Measurements from ENCODE around the gene COL4A6. TPM values are rescaled to one million over a fixed set of nuclear protein-coding genes. Genes with fewer than 3 reads are reported as not detected.

The COL4A6 gene
- total RNA-seq, 1 donor = not detected

DNA sequence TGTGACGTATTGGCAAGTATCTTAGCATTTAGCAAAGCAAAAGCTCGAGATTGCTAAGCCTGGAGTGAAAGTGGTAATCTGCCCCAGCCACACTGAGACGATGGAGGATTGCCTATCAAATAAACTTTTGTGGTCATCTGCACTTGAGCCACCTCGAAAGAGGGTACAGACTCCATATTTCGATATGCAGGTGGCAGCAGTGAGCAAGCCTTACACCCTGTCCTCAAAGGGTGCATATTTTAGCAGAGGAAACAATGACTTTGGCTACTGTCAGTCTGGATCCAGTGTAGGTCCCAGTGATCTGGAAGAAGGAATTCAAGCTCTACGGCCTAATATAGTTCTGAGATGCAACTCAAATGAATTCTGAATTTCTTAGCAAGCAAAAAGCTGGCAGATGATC is 192.8 kb downstream of the COL4A6 start:
- H3K4me3 ChIP-seq (ENCODE audit: low read length) = no peak overlapping the region

DNA sequence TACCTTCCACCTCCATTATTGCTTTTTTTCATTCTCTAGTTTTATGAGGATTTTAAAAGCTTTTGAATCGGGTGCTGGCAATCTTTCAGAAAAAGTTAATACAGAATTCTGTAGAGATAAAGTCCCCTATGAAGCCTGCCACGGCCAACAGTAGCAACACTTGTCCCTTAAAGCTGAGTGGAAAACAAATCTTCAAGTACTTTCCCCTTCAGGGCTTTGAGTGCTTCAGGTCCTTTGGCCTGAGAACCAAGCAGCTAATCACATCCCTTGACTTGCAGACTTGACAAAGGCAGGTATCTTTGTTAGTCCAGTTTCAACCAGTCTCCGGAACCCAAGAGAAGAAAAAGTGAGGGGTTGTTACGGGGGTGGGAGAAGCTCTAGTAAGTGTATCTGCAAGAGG is 202.2 kb downstream of the COL4A6 start:
- no peaks in the 10 kb centered on the region for H3K4me1 ChIP-seq (ENCODE audit: insufficient read depth, low read length)
- no peaks in the 10 kb centered on the region for H3K9me3 ChIP-seq (ENCODE audit: low read depth, low read length)
- no peak overlapping the region for H3K4me3 ChIP-seq (ENCODE audit: low read length)
- H3K27me3 ChIP-seq (ENCODE audit: insufficient read depth, low read length) = no peaks in the 10 kb centered on the region

More for the DNA sequence above, 192.8 kb downstream of the COL4A6 start:
- H3K27me3 ChIP-seq (ENCODE audit: insufficient read depth, low read length) = no peaks in the 10 kb centered on the region
- H3K9me3 ChIP-seq (ENCODE audit: low read depth, low read length) = no peaks in the 10 kb centered on the region
- H3K4me1 ChIP-seq (ENCODE audit: insufficient read depth, low read length) = no peaks in the 10 kb centered on the region

DNA sequence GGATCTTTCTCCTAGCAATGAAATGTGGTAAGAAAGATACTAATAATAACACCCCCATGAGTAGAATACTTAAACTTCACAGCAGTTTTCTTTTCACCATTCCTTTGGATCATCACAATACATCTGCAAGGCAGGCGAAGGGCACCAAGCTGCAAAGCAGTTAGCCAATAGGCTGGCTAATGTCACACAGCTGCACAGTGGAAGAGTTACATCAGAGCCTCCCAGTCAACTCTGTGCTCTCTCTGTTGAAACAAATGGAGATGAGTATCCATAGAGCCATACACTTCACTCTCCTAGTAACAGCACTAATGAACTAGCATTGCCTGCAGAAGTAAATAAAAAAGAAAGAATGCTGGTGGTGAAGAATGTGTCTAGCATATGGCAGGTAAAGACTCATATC is 207.6 kb downstream of the COL4A6 start:
- Histone ChIP-seq H3K4me3 (ENCODE audit: low read length) (no peak overlapping the region), H3K27me3 (ENCODE audit: insufficient read depth, low read length) (no peaks in the 10 kb centered on the region), H3K4me1 (ENCODE audit: insufficient read depth, low read length) (no peaks in the 10 kb centered on the region), H3K9me3 (ENCODE audit: low read depth, low read length) (no peaks in the 10 kb centered on the region)

DNA sequence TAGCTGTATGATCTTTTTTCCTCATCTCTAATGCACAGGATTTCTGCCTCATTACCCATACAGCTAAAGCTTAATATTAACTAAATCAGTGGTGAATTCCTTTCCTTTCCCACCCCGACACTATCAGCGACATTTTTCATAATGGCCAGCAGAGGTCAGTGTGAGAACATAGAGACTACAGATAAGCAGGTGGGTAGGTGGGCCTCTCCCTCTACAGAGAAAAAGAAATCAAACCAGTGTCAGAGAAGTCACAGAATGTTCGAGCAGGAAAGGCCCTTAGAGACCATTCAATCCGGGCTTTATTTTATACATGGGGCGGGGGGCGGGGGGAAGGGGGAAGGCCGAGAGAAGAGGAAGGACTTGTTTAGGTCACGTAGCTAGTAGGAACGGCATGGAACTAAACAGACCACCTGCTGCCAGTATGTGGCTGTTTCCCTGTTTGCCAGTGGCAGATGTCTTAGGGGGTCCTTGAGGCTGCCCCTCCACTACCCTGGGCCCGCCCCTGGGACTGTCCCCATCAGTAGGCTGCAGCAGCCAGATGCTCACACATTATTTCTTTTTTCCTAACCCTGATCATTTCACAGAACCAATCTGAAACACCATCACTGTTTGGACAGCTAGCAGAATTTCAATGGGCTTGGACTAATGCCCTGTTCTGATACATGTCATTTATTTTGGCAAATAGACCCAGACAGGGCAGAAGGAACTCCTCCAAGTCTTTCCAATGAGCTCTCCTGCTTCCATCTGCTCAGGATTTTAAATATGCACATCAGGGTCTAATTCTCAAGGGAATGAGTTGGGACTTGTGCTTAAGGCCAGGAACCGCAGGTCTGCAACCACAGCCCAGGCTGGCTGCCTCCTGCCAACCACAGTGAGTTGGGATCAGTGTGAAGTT is 213.2 kb downstream of the COL4A6 start:
- no peaks in the 10 kb centered on the region for H3K9me3 ChIP-seq (ENCODE audit: low read depth, low read length)

DNA sequence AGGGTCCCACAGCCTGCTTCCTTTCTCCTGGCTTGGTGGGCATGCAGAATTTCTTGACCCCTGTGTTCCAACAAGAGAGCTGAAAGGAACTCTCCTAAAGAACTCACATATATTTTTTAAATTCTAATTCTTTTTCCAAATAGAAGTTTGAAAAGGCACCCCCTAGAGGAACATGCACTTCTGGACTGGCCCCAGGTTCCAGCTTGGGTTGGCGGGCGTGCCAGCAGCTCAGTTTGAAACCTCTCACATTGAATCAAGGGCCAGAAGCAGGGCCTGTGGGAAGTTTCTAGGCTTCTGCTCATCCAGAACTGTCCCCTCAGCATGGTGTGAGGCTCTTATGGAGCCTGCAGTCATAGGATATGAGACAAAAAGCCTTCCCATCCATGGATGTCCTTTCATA is 214.0 kb downstream of the COL4A6 start:
- no peaks in the 10 kb centered on the region for H3K9me3 ChIP-seq (ENCODE audit: low read depth, low read length)
- H3K27me3 ChIP-seq (ENCODE audit: insufficient read depth, low read length) = no peaks in the 10 kb centered on the region
- H3K4me3 ChIP-seq (ENCODE audit: low read length) = no peak overlapping the region
- H3K4me1 ChIP-seq (ENCODE audit: insufficient read depth, low read length) = no peaks in the 10 kb centered on the region

More for the DNA sequence above, 213.2 kb downstream of the COL4A6 start:
- no peaks in the 10 kb centered on the region for H3K4me1 ChIP-seq (ENCODE audit: insufficient read depth, low read length)
- no peaks in the 10 kb centered on the region for H3K27me3 ChIP-seq (ENCODE audit: insufficient read depth, low read length)
- no peak overlapping the region for H3K4me3 ChIP-seq (ENCODE audit: low read length)

DNA sequence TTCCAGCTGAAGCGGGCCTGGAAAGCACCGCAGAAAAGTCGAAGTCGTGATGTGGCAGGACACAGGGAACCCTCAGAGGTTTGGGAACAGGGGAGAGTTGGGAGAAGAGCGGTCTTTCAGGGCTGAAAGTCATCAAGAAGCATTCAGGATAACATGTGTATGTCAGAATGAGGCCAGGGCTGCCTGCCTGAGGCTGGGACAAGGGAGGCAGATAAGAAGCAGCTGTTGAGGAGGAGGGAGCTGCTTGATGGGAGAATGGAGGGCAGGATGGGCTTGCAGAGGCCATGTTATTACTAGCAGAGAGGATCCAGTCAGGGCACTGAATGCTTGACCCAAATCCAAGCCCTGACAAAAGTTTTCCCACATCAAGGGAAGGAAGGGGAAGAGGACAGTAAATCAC is 214.6 kb downstream of the COL4A6 start:
- Histone ChIP-seq H3K4me1 (ENCODE audit: insufficient read depth, low read length) (no peaks in the 10 kb centered on the region), H3K4me3 (ENCODE audit: low read length) (no peak overlapping the region), H3K9me3 (ENCODE audit: low read depth, low read length) (no peaks in the 10 kb centered on the region), H3K27me3 (ENCODE audit: insufficient read depth, low read length) (no peaks in the 10 kb centered on the region)

DNA sequence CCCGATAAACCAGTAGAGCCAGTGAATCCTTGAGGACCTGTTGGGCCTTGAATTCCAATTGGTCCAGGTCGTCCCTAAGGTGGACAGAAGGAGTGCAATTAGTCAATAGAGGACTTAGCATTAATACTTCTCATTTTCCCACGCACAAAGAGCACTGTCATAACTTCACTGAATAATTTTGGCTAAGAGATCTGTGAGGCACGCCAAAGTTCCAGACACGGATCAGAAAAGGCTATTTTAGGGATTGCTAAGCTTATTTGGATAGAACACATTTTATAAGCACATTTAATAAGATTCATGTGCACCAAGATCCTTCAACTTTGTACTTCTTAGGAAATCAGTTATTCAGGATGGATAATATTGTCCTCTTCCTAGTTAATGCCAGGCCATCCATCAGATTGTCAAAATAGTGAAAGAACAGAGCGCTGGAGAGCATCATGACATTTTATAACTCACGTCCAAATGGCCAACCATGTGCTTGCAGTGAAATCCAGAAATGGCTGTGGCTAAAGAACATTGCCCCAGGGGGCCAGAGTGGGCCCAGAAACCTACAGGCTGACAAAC is 216.8 kb downstream of the COL4A6 start:
- no peaks in the 10 kb centered on the region for H3K4me1 ChIP-seq (ENCODE audit: insufficient read depth, low read length)
- H3K9me3 ChIP-seq (ENCODE audit: low read depth, low read length) = no peaks in the 10 kb centered on the region
- H3K4me3 ChIP-seq (ENCODE audit: low read length) = no peak overlapping the region
- no peaks in the 10 kb centered on the region for H3K27me3 ChIP-seq (ENCODE audit: insufficient read depth, low read length)

DNA sequence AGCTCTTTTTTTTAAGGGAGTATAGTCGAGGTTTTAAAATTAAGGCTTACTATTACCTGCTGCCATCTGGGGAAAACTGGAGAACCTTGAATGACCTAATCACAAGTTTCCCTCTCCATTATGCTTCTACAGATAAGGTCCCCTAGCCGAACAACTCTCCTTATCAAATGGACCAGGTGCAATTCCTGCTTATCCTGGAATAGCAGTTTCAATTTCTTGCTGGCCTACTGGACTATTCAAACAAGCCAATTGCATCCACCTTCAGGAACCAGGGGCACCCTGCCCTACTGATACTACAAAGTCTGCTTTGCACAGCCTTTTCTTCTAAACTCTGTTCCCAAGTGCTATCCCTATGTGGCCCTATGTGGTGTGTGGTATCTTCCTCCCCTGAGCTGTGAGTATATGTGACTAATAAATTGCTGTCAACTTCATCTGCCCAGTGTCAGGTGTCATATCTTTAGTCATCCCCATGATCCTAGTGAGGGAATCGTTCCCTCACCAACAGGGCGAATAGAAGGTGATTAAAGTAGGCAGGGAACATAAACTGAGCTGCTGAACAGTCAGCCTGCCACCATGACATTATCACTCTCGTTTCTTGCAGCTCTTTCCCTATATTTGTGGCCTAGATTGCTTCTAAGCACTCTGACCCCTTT is 218.1 kb downstream of the COL4A6 start:
- no peaks in the 10 kb centered on the region for H3K9me3 ChIP-seq (ENCODE audit: low read depth, low read length)
- no peaks in the 10 kb centered on the region for H3K4me1 ChIP-seq (ENCODE audit: insufficient read depth, low read length)
- no peak overlapping the region for H3K4me3 ChIP-seq (ENCODE audit: low read length)
- no peaks in the 10 kb centered on the region for H3K27me3 ChIP-seq (ENCODE audit: insufficient read depth, low read length)

DNA sequence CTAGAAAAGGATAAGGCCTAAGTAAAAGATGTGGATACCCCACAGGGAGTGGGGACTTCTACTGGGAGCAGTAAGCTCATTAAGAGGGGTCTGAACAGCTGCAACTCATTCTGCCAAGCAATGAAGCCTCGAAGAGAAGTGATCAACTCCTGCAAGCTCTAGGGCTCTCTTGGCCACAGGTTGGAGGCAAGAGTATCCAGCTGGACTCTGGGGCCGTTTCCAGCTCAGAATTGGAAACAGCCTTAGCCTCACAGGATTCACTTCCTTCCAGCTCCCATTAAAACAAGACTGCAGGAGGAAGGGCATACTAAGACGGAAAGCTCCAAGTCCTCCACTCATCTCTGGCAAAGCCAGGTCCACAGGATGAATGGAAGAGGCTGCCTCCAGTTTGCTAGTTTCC is 220.3 kb downstream of the COL4A6 start:
- H3K27me3 ChIP-seq (ENCODE audit: insufficient read depth, low read length) = no peaks in the 10 kb centered on the region
- no peaks in the 10 kb centered on the region for H3K9me3 ChIP-seq (ENCODE audit: low read depth, low read length)
- no peaks in the 10 kb centered on the region for H3K4me1 ChIP-seq (ENCODE audit: insufficient read depth, low read length)
- no peak overlapping the region for H3K4me3 ChIP-seq (ENCODE audit: low read length)

DNA sequence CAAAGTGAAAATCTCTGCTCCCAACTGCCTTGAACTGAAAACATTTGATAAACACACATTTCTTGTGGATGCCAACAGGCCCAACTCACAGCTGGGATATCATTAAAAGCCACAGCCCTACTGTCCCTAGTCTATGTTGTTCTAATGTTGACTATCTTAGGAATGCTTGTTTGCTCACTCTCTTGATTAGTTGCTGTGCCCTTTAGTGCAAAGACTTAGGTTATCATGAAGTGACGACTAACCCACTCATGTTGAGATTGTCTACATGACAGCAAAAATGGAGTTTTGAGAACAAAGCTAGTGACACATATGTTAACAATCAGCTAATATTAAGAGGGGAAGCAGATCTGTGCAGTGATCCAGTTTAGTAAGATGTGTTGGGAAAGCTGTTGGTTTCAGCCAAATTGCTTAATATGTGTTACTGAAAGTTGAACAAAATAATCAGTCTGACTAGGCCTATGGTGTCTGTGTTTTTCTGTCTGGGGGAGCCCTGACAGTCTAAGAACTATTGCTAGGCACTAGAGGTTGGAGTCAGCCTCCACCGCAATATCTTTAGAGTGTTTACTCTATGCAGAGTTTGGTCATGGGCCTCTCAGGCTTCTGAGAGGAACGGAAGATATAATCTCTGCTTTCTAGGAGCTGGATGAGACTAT is 221.2 kb downstream of the COL4A6 start:
- H3K4me1 ChIP-seq (ENCODE audit: insufficient read depth, low read length) = no peaks in the 10 kb centered on the region
- no peak overlapping the region for H3K4me3 ChIP-seq (ENCODE audit: low read length)

DNA sequence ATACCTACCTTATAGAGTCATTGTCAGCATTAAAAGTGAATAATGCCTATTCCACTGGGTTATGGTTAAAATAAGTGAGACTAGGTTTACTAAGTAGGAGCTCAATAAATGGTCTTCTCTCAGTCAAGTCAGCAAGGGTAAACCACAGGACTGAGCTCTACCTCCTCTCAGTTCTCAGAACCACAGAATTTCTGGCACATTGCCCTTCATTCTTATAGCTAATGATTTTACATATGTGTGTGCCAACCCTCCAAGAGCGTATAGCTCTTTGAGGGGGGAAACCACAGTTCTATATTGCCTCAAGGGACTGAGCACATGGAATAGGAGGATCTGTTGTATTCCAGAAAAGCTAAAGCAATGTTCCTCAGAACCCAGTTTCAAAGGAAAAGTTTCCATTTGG is 221.8 kb downstream of the COL4A6 start:
- Histone ChIP-seq H3K9me3 (ENCODE audit: low read depth, low read length) (no peaks in the 10 kb centered on the region), H3K27me3 (ENCODE audit: insufficient read depth, low read length) (no peaks in the 10 kb centered on the region), H3K4me3 (ENCODE audit: low read length) (no peak overlapping the region), H3K4me1 (ENCODE audit: insufficient read depth, low read length) (no peaks in the 10 kb centered on the region)

More for the DNA sequence above, 221.2 kb downstream of the COL4A6 start:
- Histone ChIP-seq H3K9me3 (ENCODE audit: low read depth, low read length) (no peaks in the 10 kb centered on the region), H3K27me3 (ENCODE audit: insufficient read depth, low read length) (no peaks in the 10 kb centered on the region)

DNA sequence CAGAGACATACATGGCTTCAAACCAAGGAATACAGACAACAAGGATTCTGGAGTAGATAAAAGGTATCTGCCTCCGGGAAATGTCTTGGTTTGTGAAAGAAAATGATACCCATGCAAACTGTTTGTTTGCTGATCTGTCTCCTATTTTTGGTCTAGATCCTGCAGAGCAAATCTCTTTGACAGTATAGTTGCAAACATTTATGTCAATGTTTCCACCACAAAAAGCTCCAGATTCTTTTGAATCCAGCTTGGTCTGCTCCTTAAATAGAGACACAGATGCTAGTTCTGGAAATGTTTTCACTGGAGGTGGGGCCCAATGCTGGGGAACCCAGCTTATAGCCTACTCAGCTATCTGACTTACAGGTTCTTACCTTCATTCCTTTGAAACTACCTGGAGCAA is 226.9 kb downstream of the COL4A6 start:
- Histone ChIP-seq H3K27me3 (ENCODE audit: insufficient read depth, low read length) (no peaks in the 10 kb centered on the region), H3K4me1 (ENCODE audit: insufficient read depth, low read length) (no peaks in the 10 kb centered on the region), H3K9me3 (ENCODE audit: low read depth, low read length) (no peaks in the 10 kb centered on the region), H3K4me3 (ENCODE audit: low read length) (no peak overlapping the region)

DNA sequence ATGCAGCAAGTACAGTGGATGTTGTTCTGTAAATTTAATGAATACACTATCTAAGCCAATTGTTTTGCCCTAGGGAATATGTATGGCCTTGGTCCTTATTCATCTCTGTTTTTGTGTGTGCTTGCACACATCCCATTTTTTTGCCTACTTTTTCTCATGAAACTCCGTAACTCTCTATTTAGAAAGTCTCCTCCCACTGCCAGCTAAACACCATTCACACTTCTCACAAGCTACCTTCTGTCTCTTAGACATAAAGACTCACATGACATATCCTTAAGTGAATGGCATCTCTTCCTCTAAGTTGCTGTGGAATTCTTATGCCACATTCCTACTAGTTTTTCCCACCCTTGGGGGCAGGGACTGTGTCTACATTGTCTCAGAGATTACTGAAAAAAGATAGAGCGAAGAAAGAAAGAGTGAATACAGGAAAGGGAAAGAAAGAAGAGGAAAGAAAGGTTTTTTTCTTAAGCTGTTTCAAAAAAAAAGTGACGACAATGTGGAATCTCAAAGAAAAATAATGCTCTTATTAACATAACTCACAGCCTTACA is 229.1 kb downstream of the COL4A6 start:
- Histone ChIP-seq H3K4me3 (ENCODE audit: low read length) (no peak overlapping the region), H3K4me1 (ENCODE audit: insufficient read depth, low read length) (no peaks in the 10 kb centered on the region), H3K9me3 (ENCODE audit: low read depth, low read length) (no peaks in the 10 kb centered on the region), H3K27me3 (ENCODE audit: insufficient read depth, low read length) (no peaks in the 10 kb centered on the region)

DNA sequence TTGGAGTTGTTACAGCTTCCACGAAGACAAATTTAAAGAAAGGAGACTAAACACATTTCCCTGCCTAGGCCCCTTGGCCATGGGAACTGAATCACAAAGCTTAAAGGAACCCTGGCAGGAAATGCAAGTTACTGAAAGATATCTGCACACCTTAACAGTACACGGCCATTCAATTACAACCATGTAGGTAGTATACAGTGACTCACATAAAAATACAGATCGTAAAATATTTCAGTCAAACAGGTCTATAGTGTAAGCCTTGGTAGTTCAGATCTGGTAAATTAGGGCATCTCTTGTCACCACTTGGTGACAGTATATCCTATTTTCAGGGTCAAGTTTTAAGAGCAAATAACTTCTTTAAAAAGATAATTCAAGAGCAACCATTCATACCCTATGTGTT is 234.7 kb downstream of the COL4A6 start:
- Histone ChIP-seq H3K27me3 (ENCODE audit: insufficient read depth, low read length) (no peaks in the 10 kb centered on the region), H3K4me1 (ENCODE audit: insufficient read depth, low read length) (no peaks in the 10 kb centered on the region), H3K9me3 (ENCODE audit: low read depth, low read length) (no peaks in the 10 kb centered on the region), H3K4me3 (ENCODE audit: low read length) (no peak overlapping the region)

DNA sequence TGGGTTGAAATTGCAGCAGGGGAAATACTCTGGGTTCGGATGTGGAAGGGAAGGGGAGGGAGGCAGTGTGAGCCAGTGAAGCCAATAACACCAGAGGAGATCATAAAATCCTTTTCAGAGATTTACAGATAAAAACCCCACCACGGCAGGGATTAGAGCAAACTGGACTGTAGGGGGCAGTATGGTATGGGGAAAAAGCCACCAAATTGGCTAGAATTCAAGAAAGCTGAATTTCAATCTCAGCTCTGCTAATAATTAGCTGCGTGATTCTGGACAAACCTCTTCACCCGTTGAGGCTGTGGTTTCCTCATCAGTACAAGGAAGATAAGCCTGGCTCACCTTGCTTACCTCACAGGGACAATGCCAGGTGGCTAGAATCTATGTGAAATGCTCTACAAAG is 238.5 kb downstream of the COL4A6 start:
- Histone ChIP-seq H3K9me3 (ENCODE audit: low read depth, low read length) (no peaks in the 10 kb centered on the region), H3K4me1 (ENCODE audit: insufficient read depth, low read length) (no peaks in the 10 kb centered on the region), H3K27me3 (ENCODE audit: insufficient read depth, low read length) (no peaks in the 10 kb centered on the region), H3K4me3 (ENCODE audit: low read length) (no peak overlapping the region)
